GM13976 (cell line): ENCODE results near the gene RPL27.
A peak's percentile ranks its signal among the peaks of the same experiment; 100 is the strongest.
"Not testable (repeated sequence)": the region's sequence is repeated elsewhere in the genome, so short reads cannot be mapped to it uniquely, and the experiment has no call there.

Experiments used
- DNase-seq: peaks from one replicate; pipeline ENCODE4 v3.0.0; 2012; ENCODE audit warnings: low spot score
- CTCF ChIP-seq: IDR thresholded peaks from 2 replicates; pipeline ENCODE4 v1.5.1; 2012; ENCODE audit warnings: borderline replicate concordance, mild to moderate bottlenecking; ENCODE audit not compliant: insufficient read depth; ENCODE audit errors: extremely low read depth, missing control alignments, control extremely low read depth
- in situ Hi-C: fragments of 300-500 bp; cut with MboI; formaldehyde crosslinking; loops from one replicate; pipeline ENCODE4 v1.12.0; 2022; ENCODE audit warnings: low sequenced_read_pairs, mixed read lengths, inconsistent platforms; ENCODE audit not compliant: unreplicated experiment

RPL27 gene

GRCh38 chr17:42992872-42993271 lies 5.3 kb upstream of the RPL27 start:
- in situ Hi-C loops = no loop called here
- DNase-seq = no peak
- TF ChIP-seq CTCF = no peak

GRCh38 chr17:42993913-42994312 lies 4.3 kb upstream of the RPL27 start:
- not testable (repeated sequence) for DNase-seq

GRCh38 chr17:42997390-42997983 lies 732 bp upstream of the RPL27 start:
- TF ChIP-seq CTCF = no peak
- in situ Hi-C loops = no loop called here
- no peak for DNase-seq

More at GRCh38 chr17:42993913-42994312, 4.3 kb upstream of the RPL27 start:
- in situ Hi-C loops = not testable (repeated sequence)

DNA sequence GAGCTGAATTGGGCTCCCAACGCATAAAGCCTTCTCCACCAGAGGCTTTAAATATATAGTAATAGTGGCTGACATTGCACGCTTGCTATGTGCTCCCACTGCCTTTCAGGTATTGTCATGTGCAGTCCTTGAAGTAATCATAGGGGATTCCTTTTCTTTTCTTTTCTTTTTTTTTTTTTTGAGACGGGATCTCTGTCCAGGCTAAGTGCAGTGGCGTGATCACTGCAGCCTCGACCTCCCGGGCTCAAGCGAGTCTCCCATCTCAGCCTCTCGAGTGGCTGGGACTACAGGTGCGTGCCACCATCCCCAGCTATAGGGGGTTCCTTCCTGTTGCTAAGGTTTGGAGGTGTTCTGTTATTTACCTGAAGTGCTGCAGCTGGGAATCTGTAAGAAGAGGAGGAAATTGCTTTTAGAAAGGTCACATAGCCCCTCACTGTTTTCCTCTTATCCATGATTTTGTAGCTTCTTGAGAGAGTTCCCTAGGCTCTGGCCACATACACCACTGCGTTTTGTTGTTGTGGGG lies 845 bp downstream of the RPL27 start:
- DNase-seq = no peak
- no peak for TF ChIP-seq CTCF
- in situ Hi-C loops = no loop called here

- DNase-seq, in situ Hi-C loops: not testable (repeated sequence)
These were observed 2.7 kb downstream of the RPL27 start for GRCh38 chr17:43000894-43001293.

DNA sequence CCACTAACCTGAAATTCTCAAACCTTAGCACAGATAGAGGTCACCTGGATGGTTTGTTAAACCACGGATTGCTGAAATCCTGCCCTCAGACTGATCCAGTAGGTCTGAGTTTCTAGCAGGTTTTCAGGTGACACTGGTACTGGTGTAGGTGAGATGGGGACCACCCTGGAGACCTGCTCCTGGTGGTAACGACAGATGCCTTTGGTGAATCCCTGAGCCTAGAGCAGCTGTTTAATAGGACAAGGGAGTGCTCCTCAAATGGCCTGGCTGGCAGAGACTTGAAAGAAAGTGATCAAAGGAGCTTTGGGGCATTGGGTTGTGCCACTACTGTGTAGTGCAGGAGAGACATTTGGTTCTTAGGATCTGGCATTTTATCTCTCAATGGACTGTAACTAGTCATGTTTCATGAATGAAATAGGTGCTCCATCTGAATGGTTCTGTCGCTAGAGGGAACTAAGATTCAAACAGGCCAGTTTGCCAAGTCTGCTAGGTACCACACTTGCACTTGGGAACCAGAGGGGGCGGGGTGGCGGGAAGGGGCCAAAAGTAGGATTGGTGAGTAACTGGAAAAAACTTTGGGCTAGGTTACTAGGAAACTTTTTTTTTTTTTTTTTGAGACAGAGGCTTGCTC lies 5.4 kb downstream of the RPL27 start:
- DNase-seq = no peak
- in situ Hi-C loops = no loop called here
- TF ChIP-seq CTCF = no peak

GRCh38 chr17:43006639-43007551 lies 8.7 kb downstream of the RPL27 start, which contains the start of gene IFI35:
IFI35 (plus strand) TSS chr17:43006784; CDS start chr17:43006948, 164 bp downstream.
- TF ChIP-seq CTCF = peak; percentile 55
- in situ Hi-C loops = no loop called here

More at GRCh38 chr17:43006639-43007551, 8.7 kb downstream of the RPL27 start, which contains the start of gene IFI35:
- DNase-seq = peak; percentile 89
